Fibroblast of the aortic adventitia (primary cell): ENCODE results near the gene EFNB2. TPM values are rescaled to one million over a fixed set of nuclear protein-coding genes. Genes with fewer than 3 reads are reported as not detected.

Source experiments
- DNase-seq: peaks from one replicate; pipeline ENCODE4 v3.0.0-alpha.2; 2010; ENCODE audit warnings: low read depth
- H3K4me3 ChIP-seq: 2 replicates; pipeline ENCODE4 v1.5.1; 2011; ENCODE audit warnings: low read depth, mild to moderate bottlenecking, control low read depth, low read length, moderate library complexity
- CTCF ChIP-seq: IDR thresholded peaks from 2 replicates; pipeline ENCODE4 v1.5.1; 2011; ENCODE audit warnings: mild to moderate bottlenecking, low read length, control low read depth, inconsistent platforms; ENCODE audit not compliant: insufficient read depth
- total RNA-seq: library from RNA; depleted of rRNA; stranded (reverse); fragments of >200 nt; gene quantifications from 2 replicates; pipeline ENCODE4 v1.2.3, GENCODE V29; 2012; ENCODE audit warnings: low replicate concordance

Gene EFNB2
- total RNA-seq, 1 donor = 5.5 TPM

GRCh38 chr13:106503272-106503671 lies 32.2 kb downstream of the EFNB2 start:
- TF ChIP-seq CTCF = no peak
- H3K4me3 ChIP-seq = no peak overlapping the region
- no peak for DNase-seq

- no peak for TF ChIP-seq CTCF
- no peak for DNase-seq
- H3K4me3 ChIP-seq = no peak overlapping the region
Observed at GRCh38 chr13:106500445-106500844, 35.0 kb downstream of the EFNB2 start.

- TF ChIP-seq CTCF = no peak
- peak; percentile 48 for DNase-seq
- no peak overlapping the region for H3K4me3 ChIP-seq
Observed at GRCh38 chr13:106499896-106500295, 35.6 kb downstream of the EFNB2 start.

- H3K4me3 ChIP-seq = no peak overlapping the region
- no peak for DNase-seq
- TF ChIP-seq CTCF = no peak
Observed at GRCh38 chr13:106499113-106499512, 36.3 kb downstream of the EFNB2 start.

DNA sequence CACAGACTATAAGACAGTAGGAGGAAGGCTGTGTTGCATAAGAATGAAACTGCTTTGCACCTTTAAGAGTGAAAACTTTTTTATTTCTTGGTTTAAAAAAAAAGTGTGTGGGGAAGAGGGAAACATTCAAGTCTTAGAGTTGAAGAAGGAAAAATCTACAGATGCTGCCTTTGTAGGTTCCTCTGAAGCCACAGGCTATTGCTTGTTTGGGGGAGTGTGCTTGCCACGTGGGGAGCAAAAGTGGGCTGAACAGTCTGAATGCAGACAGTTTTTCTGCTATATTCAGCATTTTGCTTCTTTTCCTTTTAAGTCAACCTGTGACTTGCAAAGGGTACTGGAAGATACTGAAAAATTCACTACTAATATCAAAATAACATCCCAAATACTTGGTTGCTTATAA lies 36.9 kb downstream of the EFNB2 start:
- H3K4me3 ChIP-seq = no peak overlapping the region

DNA sequence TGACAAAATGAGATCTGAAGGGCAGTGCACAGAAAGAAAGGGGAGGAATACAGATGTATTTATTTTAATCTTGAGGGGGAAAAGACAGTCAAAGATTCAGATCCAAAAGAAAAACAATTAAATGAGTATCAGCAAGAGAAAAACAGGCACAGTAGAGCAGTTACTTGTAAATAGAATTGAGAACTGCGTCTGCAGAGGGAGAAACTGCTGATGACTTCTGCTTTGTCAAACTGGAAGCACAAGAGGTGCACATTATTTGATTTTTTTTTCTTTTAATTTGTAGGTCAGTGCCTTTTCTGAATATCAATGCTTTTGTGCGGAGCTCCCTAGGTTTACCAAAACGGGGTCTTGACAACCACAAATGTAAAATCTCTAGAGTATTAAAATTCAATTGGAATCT lies 37.3 kb downstream of the EFNB2 start:
- no peak for DNase-seq
- TF ChIP-seq CTCF = no peak
- H3K4me3 ChIP-seq = no peak overlapping the region

More for the DNA sequence above, 36.9 kb downstream of the EFNB2 start:
- no peak for TF ChIP-seq CTCF
- no peak for DNase-seq

- no peak for TF ChIP-seq CTCF
Observed at GRCh38 chr13:106497079-106497478, 38.4 kb downstream of the EFNB2 start.

More at GRCh38 chr13:106497079-106497478, 38.4 kb downstream of the EFNB2 start:
- DNase-seq = no peak
- no peak overlapping the region for H3K4me3 ChIP-seq
